Measurements from ENCODE around the gene RCAN3.

The RCAN3 gene

GRCh38 chr1:24584171-24584647 lies 81.6 kb downstream of the RCAN3 start:
- DNase-seq: no peak

- DNase-seq: no peak
Measured at GRCh38 chr1:24586119-24586518, 83.5 kb downstream of the RCAN3 start.

GRCh38 chr1:24586970-24587820 lies 84.6 kb downstream of the RCAN3 start:
- peak in 4 of 5 donors; percentile 23 to 72 (median 50) for DNase-seq

GRCh38 chr1:24588573-24588972 lies 85.9 kb downstream of the RCAN3 start:
- DNase-seq: no peak

- no peak for DNase-seq
Measured at GRCh38 chr1:24589200-24589599, 86.6 kb downstream of the RCAN3 start.
